GM12892 (cell line): ENCODE results near the gene COL4A4.

Experiments used
- POLR2A ChIP-seq: IDR thresholded peaks from 2 replicates; pipeline ENCODE4 v1.6.1; 2011; ENCODE audit warnings: low read depth, low read length, control low read depth
- POLR2AphosphoS5 ChIP-seq: IDR thresholded peaks from 2 replicates; pipeline ENCODE4 v1.6.1; 2011; ENCODE audit warnings: low read depth, low read length, control low read depth

DNA sequence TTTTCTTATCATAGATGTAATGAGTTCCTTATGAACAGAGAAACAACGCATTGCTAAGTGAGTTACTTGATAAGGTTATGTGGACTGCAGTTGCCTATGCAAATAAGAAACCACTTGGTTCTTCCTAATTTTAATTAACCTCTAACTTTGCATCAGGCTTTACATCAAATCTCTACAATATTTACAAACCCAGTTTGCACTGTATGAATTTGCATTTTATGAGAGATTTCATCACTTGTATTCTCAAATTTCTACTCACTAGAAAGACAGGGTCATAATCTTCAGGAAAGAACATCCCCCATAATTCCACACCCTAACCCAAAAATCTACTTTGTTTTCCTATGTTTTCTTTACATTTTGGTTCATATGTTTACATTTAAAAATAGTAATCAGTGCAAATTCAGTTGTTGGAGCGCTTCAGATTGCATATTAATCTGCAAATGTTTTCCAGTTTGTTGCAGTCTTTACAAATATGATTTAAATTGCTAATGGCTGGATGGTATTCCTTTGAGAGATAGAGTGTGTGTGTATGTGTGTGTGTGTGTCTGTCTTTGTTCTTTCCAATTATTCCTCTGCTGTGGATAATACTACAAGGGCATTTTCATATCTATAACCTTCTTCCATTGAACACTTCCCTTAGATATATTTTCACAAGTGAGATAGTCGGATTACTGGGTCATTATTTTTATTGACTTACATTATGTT, 106.1 kb downstream of the COL4A4 start:
- TF ChIP-seq POLR2A (no peak), POLR2AphosphoS5 (no peak)
